ENCODE results near the gene TTLL9. TPM values are rescaled to one million over a fixed set of nuclear protein-coding genes. Genes with fewer than 3 reads are reported as not detected.

Gene TTLL9
- total and polyA plus RNA-seq, 8 donors = 0.14 to 1.4 (median 0.35) TPM; not detected in 1

DNA sequence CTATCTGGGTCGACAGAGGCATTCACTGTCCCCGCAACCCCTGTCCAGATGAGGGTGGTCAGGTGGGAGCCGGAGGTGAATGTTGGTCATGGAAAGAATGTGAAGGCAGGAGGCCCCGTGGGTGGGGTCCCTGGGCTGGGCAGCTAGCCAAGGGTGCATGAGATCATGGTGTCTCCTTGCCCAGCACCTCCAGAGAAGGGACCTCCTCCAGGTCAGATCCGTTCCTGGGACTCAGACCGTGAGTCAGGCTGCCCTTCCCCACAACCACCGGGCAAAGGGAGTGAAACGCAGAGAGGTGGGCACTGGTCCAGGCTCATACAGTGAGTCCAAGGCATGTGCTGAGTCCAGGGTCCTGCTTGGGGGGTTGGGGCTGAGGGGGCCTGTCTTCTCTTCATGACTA lies 28.5 kb upstream of the TTLL9 start:
- WGBS, 2 donors = 55 to 59% methylated on average over 8 of the region's 8 CpGs
- Histone ChIP-seq H3K27ac (no peak overlapping the region), H3K4me1 (no peaks in the 10 kb centered on the region), H3K9me3 (no peaks in the 10 kb centered on the region), H3K4me3 (no peak overlapping the region), H3K36me3 (no peaks in the 10 kb centered on the region), H3K27me3 (no peaks in the 10 kb centered on the region)
- TF ChIP-seq, protein P1, sequence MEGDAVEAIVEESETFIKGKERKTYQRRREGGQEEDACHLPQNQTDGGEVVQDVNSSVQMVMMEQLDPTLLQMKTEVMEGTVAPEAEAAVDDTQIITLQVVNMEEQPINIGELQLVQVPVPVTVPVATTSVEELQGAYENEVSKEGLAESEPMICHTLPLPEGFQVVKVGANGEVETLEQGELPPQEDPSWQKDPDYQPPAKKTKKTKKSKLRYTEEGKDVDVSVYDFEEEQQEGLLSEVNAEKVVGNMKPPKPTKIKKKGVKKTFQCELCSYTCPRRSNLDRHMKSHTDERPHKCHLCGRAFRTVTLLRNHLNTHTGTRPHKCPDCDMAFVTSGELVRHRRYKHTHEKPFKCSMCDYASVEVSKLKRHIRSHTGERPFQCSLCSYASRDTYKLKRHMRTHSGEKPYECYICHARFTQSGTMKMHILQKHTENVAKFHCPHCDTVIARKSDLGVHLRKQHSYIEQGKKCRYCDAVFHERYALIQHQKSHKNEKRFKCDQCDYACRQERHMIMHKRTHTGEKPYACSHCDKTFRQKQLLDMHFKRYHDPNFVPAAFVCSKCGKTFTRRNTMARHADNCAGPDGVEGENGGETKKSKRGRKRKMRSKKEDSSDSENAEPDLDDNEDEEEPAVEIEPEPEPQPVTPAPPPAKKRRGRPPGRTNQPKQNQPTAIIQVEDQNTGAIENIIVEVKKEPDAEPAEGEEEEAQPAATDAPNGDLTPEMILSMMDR (IDR thresholded peaks at IDR 0.05) = no peak
- peak in 1 of 6 donors; percentile 52 for DNase-seq
- intact Hi-C loops (cut with DNase I) = loop anchor here in 1 of 3 donors (10.0 kb wide), 1 partner anchor 183 kb away; no protein-coding TSS in a partner anchor
- no peak for FAIRE-seq
- ATAC-seq = no peak

DNA sequence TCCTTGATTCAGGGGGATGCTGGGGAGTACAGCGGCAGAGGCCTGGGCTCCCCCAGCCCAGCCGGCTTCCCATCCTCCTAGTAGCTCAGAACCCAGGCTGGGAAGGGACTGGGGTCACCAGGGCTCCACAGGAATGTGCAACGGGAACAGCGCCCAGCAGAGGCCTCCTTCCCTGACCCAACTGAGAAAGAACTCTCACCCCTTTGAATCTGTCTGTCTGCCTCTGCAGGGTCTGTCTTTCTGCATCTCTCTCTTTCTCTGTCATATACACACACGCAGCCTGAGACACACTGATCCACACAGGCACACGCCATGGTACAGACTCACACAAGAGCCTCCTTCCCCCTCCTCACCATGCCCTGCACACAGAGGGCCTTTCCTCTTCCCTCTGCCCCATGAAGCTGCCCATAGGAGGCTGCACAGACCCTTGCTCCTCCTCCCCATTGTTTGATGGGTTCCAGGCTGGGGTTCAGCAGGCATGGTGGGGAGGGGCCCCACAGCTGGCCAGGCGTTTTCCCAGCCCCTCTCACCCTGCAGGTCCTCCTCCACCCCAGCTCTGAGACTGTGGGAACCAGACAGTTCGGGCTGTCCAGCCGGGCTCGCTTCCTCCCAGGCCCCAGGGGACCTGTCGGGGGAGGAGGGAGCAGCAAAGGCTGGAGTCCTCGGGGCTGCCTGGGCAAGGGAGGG lies 27.8 kb upstream of the TTLL9 start:
- intact Hi-C loops (cut with DNase I) = loop anchor here in 1 of 3 donors (10.0 kb wide), 1 partner anchor 182 kb away; no protein-coding TSS in a partner anchor
- H3K27ac ChIP-seq = no peak overlapping the region
- TF ChIP-seq, protein P1 (IDR thresholded peaks at IDR 0.05) = no peak
- H3K4me1 ChIP-seq = no peaks in the 10 kb centered on the region
- FAIRE-seq (no peak), DNase-seq (peak in 1 of 6 donors; percentile 53), ATAC-seq (peak in 1 of 4 donors; percentile 29)
- H3K4me3 ChIP-seq = no peak overlapping the region
- no peaks in the 10 kb centered on the region for H3K9me3 ChIP-seq
- no peaks in the 10 kb centered on the region for H3K27me3 ChIP-seq
- no peaks in the 10 kb centered on the region for H3K36me3 ChIP-seq
- 64 to 72% methylated on average over 12 of the region's 12 CpGs for WGBS, 2 donors

DNA sequence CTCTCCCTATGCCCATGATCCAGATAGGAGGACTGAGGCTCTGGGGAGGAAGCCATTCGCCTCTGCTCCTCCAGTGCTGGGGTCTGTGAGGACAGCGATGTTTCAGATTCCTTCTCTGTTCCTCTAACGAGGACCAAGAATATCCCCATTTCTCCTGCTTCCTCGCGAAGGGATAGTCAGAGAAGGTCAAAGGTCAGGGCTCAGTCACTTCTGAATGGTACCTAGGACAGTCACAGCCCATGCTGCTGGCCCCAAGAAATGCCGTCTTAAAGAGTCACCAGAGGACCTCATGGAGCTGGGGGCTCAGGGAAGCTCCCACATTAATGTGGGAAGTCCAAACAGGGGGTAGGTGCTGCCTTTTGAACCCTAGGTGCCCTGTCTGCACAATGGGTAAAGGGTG lies 27.1 kb upstream of the TTLL9 start:
- 64 to 73% methylated on average over 6 of the region's 6 CpGs for WGBS, 2 donors
- no peak for FAIRE-seq
- no peak for DNase-seq
- no peaks in the 10 kb centered on the region for H3K36me3 ChIP-seq
- TF ChIP-seq, protein P1 (IDR thresholded peaks at IDR 0.05) = no peak
- H3K27me3 ChIP-seq = no peaks in the 10 kb centered on the region
- H3K4me1 ChIP-seq = no peaks in the 10 kb centered on the region
- ATAC-seq = no peak
- no peak overlapping the region for H3K27ac ChIP-seq
- H3K4me3 ChIP-seq = no peak overlapping the region
- no peaks in the 10 kb centered on the region for H3K9me3 ChIP-seq
- intact Hi-C loops (cut with DNase I) = loop anchor here in 1 of 3 donors (10.0 kb wide), 1 partner anchor 182 kb away; no protein-coding TSS in a partner anchor

DNA sequence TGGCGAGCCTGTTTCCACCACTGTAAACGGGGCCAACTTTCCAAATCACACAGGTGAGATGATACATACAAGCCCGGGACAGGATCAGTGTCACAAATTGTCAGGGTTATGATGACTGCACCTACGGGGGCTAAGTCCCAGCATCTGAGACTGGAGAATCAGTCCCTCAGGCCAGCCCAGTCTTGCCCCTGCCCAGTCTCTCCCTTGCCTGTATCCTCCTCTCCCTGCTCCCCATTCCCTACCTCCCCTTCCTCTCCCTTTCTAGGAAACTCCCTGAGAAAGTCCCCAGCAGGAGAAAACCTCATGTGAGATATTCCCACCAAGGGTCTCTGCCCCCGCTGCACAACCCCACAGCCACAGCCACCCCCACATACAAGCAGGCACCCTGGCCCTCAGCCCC lies 26.6 kb upstream of the TTLL9 start:
- H3K4me1 ChIP-seq = no peaks in the 10 kb centered on the region
- 64 to 71% methylated on average over 5 of the region's 5 CpGs for WGBS, 2 donors
- H3K36me3 ChIP-seq = no peaks in the 10 kb centered on the region
- ATAC-seq (no peak), FAIRE-seq (no peak), DNase-seq (no peak)
- intact Hi-C loops (cut with DNase I) = loop anchor here in 1 of 3 donors (10.0 kb wide), 1 partner anchor 181 kb away; no protein-coding TSS in a partner anchor
- H3K27ac ChIP-seq = no peak overlapping the region
- no peak overlapping the region for H3K4me3 ChIP-seq
- TF ChIP-seq, protein P1 (IDR thresholded peaks at IDR 0.05) = no peak
- H3K27me3 ChIP-seq = no peaks in the 10 kb centered on the region
- H3K9me3 ChIP-seq = no peaks in the 10 kb centered on the region

DNA sequence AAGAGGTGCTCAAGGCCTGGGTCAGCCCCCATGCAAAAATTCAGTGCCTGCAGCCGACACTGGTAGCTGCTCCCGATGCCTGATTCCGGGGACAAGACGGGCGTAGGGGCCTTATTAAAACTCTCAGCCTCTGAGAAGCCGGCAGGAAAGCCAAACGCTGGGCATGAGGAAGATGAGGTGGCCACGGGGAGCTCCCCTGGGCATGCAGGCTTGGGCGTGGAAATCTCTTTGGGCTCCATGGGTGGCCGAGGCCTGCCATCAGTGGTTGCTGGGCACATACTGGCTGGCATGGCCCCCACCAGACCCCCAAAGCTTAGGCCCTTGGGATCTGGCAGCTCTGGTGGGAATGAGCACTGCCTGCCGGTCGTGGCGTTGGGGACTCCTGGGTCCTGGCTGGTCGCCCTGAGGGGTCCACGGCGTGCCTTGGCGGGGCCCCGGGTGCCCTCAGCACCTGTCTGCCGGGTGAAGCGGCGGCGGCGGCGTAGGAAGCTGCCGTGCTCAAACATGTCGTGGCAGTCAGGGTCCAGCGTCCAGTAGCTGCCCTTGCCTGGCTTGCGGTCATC lies 25.6 kb upstream of the TTLL9 start:
- Histone ChIP-seq H3K4me3 (no peak overlapping the region), H3K9me3 (no peaks in the 10 kb centered on the region), H3K4me1 (no peaks in the 10 kb centered on the region), H3K27ac (no peak overlapping the region), H3K27me3 (no peaks in the 10 kb centered on the region), H3K36me3 (no peaks in the 10 kb centered on the region)
- 79 to 81% methylated on average over 28 of the region's 28 CpGs for WGBS, 2 donors
- ATAC-seq = no peak
- TF ChIP-seq, protein P1 (IDR thresholded peaks at IDR 0.05) = no peak
- no peak for FAIRE-seq
- DNase-seq = peak in 1 of 6 donors; percentile 56
- intact Hi-C loops (cut with DNase I) = loop anchor here in 1 of 3 donors (5.0 to 10.0 kb wide), 2 partner anchors 107 to 180 kb away; partner anchors contain the start of gene PDRG1
